GM23248 (cell line): ENCODE results near the gene FMN2. TPM values are rescaled to one million over a fixed set of nuclear protein-coding genes. Genes with fewer than 3 reads are reported as not detected.
A peak's percentile ranks its signal among the peaks of the same experiment; 100 is the strongest.

Source experiments
- DNase-seq: peaks from one replicate; pipeline ENCODE4 v3.0.0-alpha.2; 2015
- H2AFZ ChIP-seq: fragments of 200-600 bp; sonication (generic); 2 replicates; pipeline ENCODE4 v1.6.1; 2016; ENCODE audit warnings: antibody characterized with exemption
- H3F3A ChIP-seq: fragments of 200-600 bp; sonication (generic); 2 replicates; pipeline ENCODE4 v1.6.1; 2016; ENCODE audit warnings: mild to moderate bottlenecking, antibody characterized with exemption, mixed run types; ENCODE audit not compliant: insufficient read depth
- H3K27ac ChIP-seq: fragments of 200-600 bp; sonication (generic); 2 replicates; pipeline ENCODE4 v1.5.1; 2016; ENCODE audit warnings: mild to moderate bottlenecking
- H3K27me3 ChIP-seq: fragments of 200-600 bp; sonication (generic); replicated peaks from 2 replicates; pipeline ENCODE4 v1.6.1; 2016; ENCODE audit warnings: mild to moderate bottlenecking; ENCODE audit not compliant: insufficient read depth
- H3K36me3 ChIP-seq: fragments of 200-600 bp; sonication (generic); 2 replicates; pipeline ENCODE4 v1.6.1; 2016; ENCODE audit warnings: low read depth, mild to moderate bottlenecking
- H3K4me1 ChIP-seq: fragments of 200-600 bp; sonication (generic); 2 replicates; pipeline ENCODE4 v1.6.1; 2016; ENCODE audit warnings: mild to moderate bottlenecking; ENCODE audit not compliant: insufficient read depth
- H3K4me2 ChIP-seq: fragments of 200-600 bp; sonication (generic); one replicate; pipeline ENCODE4 v1.6.1; 2016; ENCODE audit warnings: mild to moderate bottlenecking; ENCODE audit not compliant: unreplicated experiment
- H3K4me3 ChIP-seq: fragments of 200-600 bp; sonication (generic); 2 replicates; pipeline ENCODE4 v1.5.1; 2016; ENCODE audit warnings: mild to moderate bottlenecking
- H3K79me2 ChIP-seq: fragments of 200-600 bp; sonication (generic); 2 replicates; pipeline ENCODE4 v1.6.1; 2016; ENCODE audit warnings: mild to moderate bottlenecking; ENCODE audit not compliant: insufficient read depth
- H3K9ac ChIP-seq: fragments of 200-600 bp; sonication (generic); 2 replicates; pipeline ENCODE4 v1.6.1; 2016; ENCODE audit warnings: mild to moderate bottlenecking
- H3K9me2 ChIP-seq: fragments of 200-600 bp; sonication (generic); 2 replicates; pipeline ENCODE4 v1.6.1; 2016; ENCODE audit warnings: mixed run types, mild to moderate bottlenecking, moderate library complexity; ENCODE audit not compliant: insufficient read depth
- H3K9me3 ChIP-seq: fragments of 200-600 bp; sonication (generic); one replicate; pipeline ENCODE4 v1.6.1; 2017; ENCODE audit warnings: low read depth
- H4K20me1 ChIP-seq: fragments of 200-600 bp; sonication (generic); 2 replicates; pipeline ENCODE4 v1.6.0; 2016; ENCODE audit not compliant: insufficient read depth
- EZH2 ChIP-seq: fragments of 200-600 bp; sonication (generic); IDR thresholded peaks from 2 replicates; pipeline ENCODE4 v1.6.1; 2018; ENCODE audit warnings: antibody characterized with exemption, mild to moderate bottlenecking; ENCODE audit not compliant: insufficient read depth, poor library complexity, severe bottlenecking
- EZH2phosphoT487 ChIP-seq: fragments of 200-600 bp; sonication (generic); IDR thresholded peaks from 2 replicates; pipeline ENCODE4 v1.6.1; 2018; ENCODE audit warnings: antibody characterized with exemption, moderate library complexity, mild to moderate bottlenecking, low read depth; ENCODE audit not compliant: insufficient read depth
- WGBS, 2 experiments: methylation state at CpG; one replicate each; pipeline ENCODE4 v1.1.6; 2015 to 2017; ENCODE audit warnings: low lambda C conversion rate in 2 of 2, low coverage in 1 of 2; ENCODE audit errors: missing lambda C conversion rate in 2 of 2; 5-methylcytosine and 5-hydroxymethylcytosine counted together
- in situ Hi-C: fragments of 300-500 bp; cut with MboI; formaldehyde crosslinking; loops from 2 replicates; pipeline ENCODE4 v1.15.0; 2020
- polyA plus RNA-seq: library from polyadenylated mRNA; unstranded; fragments of >200 nt; fragmentation: Nextera tagmentation; extraction: Ambion mirVana; gene quantifications from 2 replicates; pipeline ENCODE4 v1.2.1, GENCODE V29; 2016
- total RNA-seq: library from RNA; depleted of rRNA; stranded (reverse); fragments of >200 nt; shearing (Covaris generic); gene quantifications from 2 replicates; pipeline ENCODE4 v1.2.3, GENCODE V29; 2014

Gene FMN2
- total and polyA plus RNA-seq, 2 experiments from 2014 or later: 78.2 to 114 TPM

- peak; percentile 67 for DNase-seq
- Histone ChIP-seq H3K27me3 (no peaks in the 10 kb centered on the region), H3K36me3 (peaks cover 16% of the 10 kb centered on the region), H3K4me2 (peak overlapping the region; percentile 24), H4K20me1 (no peaks in the 10 kb centered on the region), H3K9me2 (no peaks in the 10 kb centered on the region), H3K27ac (peak overlapping the region; percentile 87), H3K9ac (peak overlapping the region; percentile 38), H3F3A (peaks cover 86% of the 10 kb centered on the region), H3K4me3 (no peak overlapping the region), H3K79me2 (no peaks in the 10 kb centered on the region), H3K9me3 (no peaks in the 10 kb centered on the region), H3K4me1 (peaks cover 75% of the 10 kb centered on the region), H2AFZ (no peak overlapping the region)
- WGBS, 2 experiments: 46 to 52% methylated on average over 4 of the region's 4 CpGs
- TF ChIP-seq EZH2phosphoT487: no peak
- no peak for TF ChIP-seq EZH2
- in situ Hi-C loops: no loop called here
These were observed 144.0 kb downstream of the FMN2 start for GRCh38 chr1:240235521-240236288.

DNA sequence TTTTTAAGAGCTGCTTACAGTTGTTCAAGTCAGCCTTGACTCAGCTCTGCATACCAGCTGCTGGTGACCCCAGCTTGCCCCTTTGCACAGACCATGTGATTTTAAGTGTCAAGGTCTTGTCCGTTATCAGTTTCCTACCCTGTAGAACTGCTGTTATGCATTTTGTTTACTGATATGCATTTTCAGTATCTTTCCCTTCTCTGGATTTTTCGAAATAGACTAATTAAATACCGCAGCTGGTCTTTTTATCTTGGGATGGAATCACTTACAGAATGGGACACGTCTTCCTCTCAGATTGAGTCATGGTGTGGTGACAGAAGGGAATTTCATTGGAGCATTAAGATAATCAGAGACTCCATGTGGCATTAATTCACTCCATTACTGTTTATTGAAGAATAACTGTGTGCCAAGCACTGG is 145.6 kb downstream of the FMN2 start:
- H3K27me3 ChIP-seq: no peaks in the 10 kb centered on the region
- peak overlapping the region; percentile 87 for H3K27ac ChIP-seq
- no peaks in the 10 kb centered on the region for H3K9me2 ChIP-seq
- no peaks in the 10 kb centered on the region for H3K9me3 ChIP-seq
- H3K36me3 ChIP-seq: peaks cover 16% of the 10 kb centered on the region
- 2 to 4% methylated on average over 4 of the region's 4 CpGs for WGBS, 2 experiments
- H3K4me1 ChIP-seq: peaks cover 70% of the 10 kb centered on the region
- peak overlapping the region; percentile 38; the same call in 1 of the 2 replicates for H3K9ac ChIP-seq
- in situ Hi-C loops: no loop called here
- TF ChIP-seq EZH2phosphoT487: 0 out of 2 replicates have a peak, but pooled peaks have one; percentile 66
- no peak for TF ChIP-seq EZH2
- H3K4me2 ChIP-seq: peak overlapping the region; percentile 52
- H3F3A ChIP-seq: peaks cover 76% of the 10 kb centered on the region
- H2AFZ ChIP-seq: no peak overlapping the region
- no peaks in the 10 kb centered on the region for H4K20me1 ChIP-seq
- DNase-seq: peak; percentile 80
- no peaks in the 10 kb centered on the region for H3K79me2 ChIP-seq
- no peak overlapping the region for H3K4me3 ChIP-seq

GRCh38 chr1:240239309-240239708 is 147.6 kb downstream of the FMN2 start:
- H3K27me3 ChIP-seq: no peaks in the 10 kb centered on the region
- H3F3A ChIP-seq: peaks cover 76% of the 10 kb centered on the region
- no peaks in the 10 kb centered on the region for H3K9me2 ChIP-seq
- H3K4me3 ChIP-seq: no peak overlapping the region
- H4K20me1 ChIP-seq: no peaks in the 10 kb centered on the region
- no peak overlapping the region for H3K4me2 ChIP-seq
- no peaks in the 10 kb centered on the region for H3K79me2 ChIP-seq
- TF ChIP-seq EZH2: no peak
- TF ChIP-seq EZH2phosphoT487: no peak
- peaks cover 72% of the 10 kb centered on the region for H3K4me1 ChIP-seq
- in situ Hi-C loops: no loop called here
- no peak overlapping the region for H2AFZ ChIP-seq
- no peaks in the 10 kb centered on the region for H3K9me3 ChIP-seq
- no peak for DNase-seq
- H3K27ac ChIP-seq: no peak overlapping the region
- H3K9ac ChIP-seq: no peak overlapping the region
- H3K36me3 ChIP-seq: peaks cover 16% of the 10 kb centered on the region

GRCh38 chr1:240241278-240241677 is 149.6 kb downstream of the FMN2 start:
- TF ChIP-seq EZH2: no peak
- TF ChIP-seq EZH2phosphoT487: no peak
- WGBS, 2 experiments: 96% methylated on average over 3 of the region's 3 CpGs
- peaks cover 72% of the 10 kb centered on the region for H3K4me1 ChIP-seq
- H4K20me1 ChIP-seq: no peaks in the 10 kb centered on the region
- no peak overlapping the region for H3K9ac ChIP-seq
- H2AFZ ChIP-seq: no peak overlapping the region
- no peaks in the 10 kb centered on the region for H3K9me2 ChIP-seq
- in situ Hi-C loops: no loop called here
- no peak overlapping the region for H3K27ac ChIP-seq
- H3K79me2 ChIP-seq: peaks cover 3% of the 10 kb centered on the region
- no peak overlapping the region for H3K4me2 ChIP-seq
- H3K36me3 ChIP-seq: peaks cover 9% of the 10 kb centered on the region
- H3K9me3 ChIP-seq: no peaks in the 10 kb centered on the region
- peaks cover 73% of the 10 kb centered on the region for H3F3A ChIP-seq
- no peak for DNase-seq
- H3K4me3 ChIP-seq: no peak overlapping the region
- H3K27me3 ChIP-seq: no peaks in the 10 kb centered on the region

DNA sequence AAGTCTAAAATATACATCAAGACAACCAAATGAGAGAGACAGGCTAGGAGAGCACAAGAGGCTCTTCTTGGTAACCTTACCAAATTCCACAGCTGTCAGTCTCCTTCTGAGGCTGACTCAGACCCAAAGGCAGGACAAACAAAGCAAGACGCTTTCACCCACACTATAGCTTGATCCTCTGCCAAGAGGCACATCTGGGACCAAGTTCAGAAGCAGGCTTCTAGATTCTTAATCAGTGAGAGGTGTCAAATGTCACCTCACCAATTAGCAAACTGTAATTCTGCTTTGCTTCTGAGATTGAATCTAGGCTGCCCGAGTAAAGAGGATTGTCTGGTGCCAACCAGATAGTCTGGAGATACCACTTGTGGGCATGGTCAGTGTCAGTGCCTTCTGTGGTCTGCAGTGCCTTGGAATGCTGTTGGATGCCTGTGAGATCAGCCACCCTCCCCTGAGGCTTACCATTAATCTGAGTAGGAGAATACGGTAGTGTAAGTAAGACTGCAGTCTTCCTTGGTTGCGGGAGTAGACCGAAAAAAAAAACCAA is 151.0 kb downstream of the FMN2 start:
- H3K27ac ChIP-seq: peak overlapping the region; percentile 90
- DNase-seq: peak; percentile 86
- peaks cover 10% of the 10 kb centered on the region; the same call in 1 of the 2 replicates for H3K36me3 ChIP-seq
- H3K9ac ChIP-seq: peak overlapping the region; percentile 42
- peak overlapping the region; percentile 66 for H3K4me2 ChIP-seq
- in situ Hi-C loops: no loop called here
- H3K27me3 ChIP-seq: no peaks in the 10 kb centered on the region
- no peaks in the 10 kb centered on the region for H3K9me2 ChIP-seq
- TF ChIP-seq EZH2phosphoT487 (0 out of 2 replicates have a peak, but pooled peaks have one; percentile 51), EZH2 (no peak)
- 3 to 7% methylated on average over 4 to 5 of the region's 5 CpGs for WGBS, 2 experiments
- peaks cover 66% of the 10 kb centered on the region for H3F3A ChIP-seq
- no peak overlapping the region for H3K4me3 ChIP-seq
- peaks cover 70% of the 10 kb centered on the region for H3K4me1 ChIP-seq
- H2AFZ ChIP-seq: no peak overlapping the region
- H3K9me3 ChIP-seq: no peaks in the 10 kb centered on the region
- H3K79me2 ChIP-seq: peaks cover 17% of the 10 kb centered on the region
- H4K20me1 ChIP-seq: no peaks in the 10 kb centered on the region
